Tibial nerve (tissue), 4 donors: Measurements from ENCODE around the gene GLRX2. TPM values are rescaled to one million over a fixed set of nuclear protein-coding genes. Genes with fewer than 3 reads are reported as not detected.
A peak's percentile ranks its signal among the peaks of the same experiment; 100 is the strongest.

Experiments
- DNase-seq, 2 donors: peaks; one replicate each; pipeline ENCODE4 v3.0.0-alpha.2; 2019; ENCODE audit warnings: low spot score in 2 of 2
- H3K27ac ChIP-seq, 4 donors: fragments of 200-600 bp; sonication (generic) in 3 of 4; one replicate each; pipeline ENCODE4 v1.5.1; 2017 to 2019; ENCODE audit warnings: mild to moderate bottlenecking in 1 of 4
- H3K27me3 ChIP-seq, 2 donors: fragments of 200-600 bp; sonication (generic) in 1 of 2; one replicate each; pipeline versions ENCODE4 v1.5.1 to v1.6.0; 2017 to 2019
- H3K36me3 ChIP-seq, 3 donors: fragments of 200-600 bp; sonication (generic); one replicate each; pipeline ENCODE4 v1.5.1; 2018 to 2019
- H3K4me1 ChIP-seq, 4 donors: fragments of 200-600 bp; sonication (generic) in 3 of 4; one replicate each; pipeline ENCODE4 v1.5.1; 2017 to 2019
- H3K4me3 ChIP-seq, 4 donors: fragments of 200-600 bp; sonication (generic) in 3 of 4; one replicate each; pipeline ENCODE4 v1.5.1; 2017 to 2019; ENCODE audit warnings: mild to moderate bottlenecking in 1 of 4, moderate library complexity in 1 of 4
- H3K9me3 ChIP-seq, 4 donors: fragments of 200-600 bp; sonication (generic) in 3 of 4; one replicate each; pipeline ENCODE4 v1.5.1; 2017 to 2019
- CTCF ChIP-seq, 5 experiments: fragments of 200-600 bp in 3 of 5; fragments of 450-650 bp in 2 of 5; sonication (generic) in 3 of 5; IDR thresholded peaks; one replicate each; pipeline ENCODE4 v1.5.1; 2016 to 2019; ENCODE audit warnings: antibody characterized with exemption in 5 of 5, mild to moderate bottlenecking in 3 of 5, moderate library complexity in 2 of 5
- EP300 ChIP-seq, 2 donors: sonication (generic); formaldehyde crosslinking; IDR thresholded peaks; one replicate each; pipeline ENCODE4 v1.6.1; 2017; ENCODE audit warnings: antibody characterized with exemption in 2 of 2, mild to moderate bottlenecking in 1 of 2
- POLR2A ChIP-seq, 2 donors: fragments of 450-650 bp; IDR thresholded peaks; one replicate each; pipeline ENCODE4 v1.6.1; 2017; ENCODE audit warnings: antibody characterized with exemption in 2 of 2, mild to moderate bottlenecking in 2 of 2, moderate library complexity in 2 of 2
- WGBS, 2 donors: methylation state at CpG; one replicate each; pipeline ENCODE4 v1.1.5; 2018; 5-methylcytosine and 5-hydroxymethylcytosine counted together
- total RNA-seq, 4 donors: library from RNA; depleted of rRNA; stranded (reverse); fragments of >200 nt; gene quantifications; one replicate each; pipeline ENCODE4 v1.1.0, GENCODE V29; 2016

GLRX2 gene
- total RNA-seq, 4 donors from 2014 or later: 3.9 to 8.3 (median 4.8) TPM

GRCh38 chr1:193110864-193111263 is 5.7 kb upstream of the GLRX2 start:
- peak overlapping the region in 2 of 4 donors; percentile 68 to 84 for H3K27ac ChIP-seq
- no peak for DNase-seq
- TF ChIP-seq EP300 (IDR thresholded peaks at IDR 0.05): no peak
- no peak for TF ChIP-seq POLR2A (IDR thresholded peaks at IDR 0.05)
- TF ChIP-seq CTCF (IDR thresholded peaks at IDR 0.05): no peak
- no peaks in the 10 kb centered on the region for H3K9me3 ChIP-seq
- no peaks in the 10 kb centered on the region for H3K27me3 ChIP-seq
- H3K4me3 ChIP-seq: no peak overlapping the region
- H3K4me1 ChIP-seq: peaks cover 0 to 15% (median 3%) of the 10 kb centered on the region in 4 donors
- no peaks in the 10 kb centered on the region for H3K36me3 ChIP-seq
- 74 to 79% methylated on average over 3 of the region's 3 CpGs for WGBS, 2 donors

- Histone ChIP-seq H3K27me3 (no peaks in the 10 kb centered on the region), H3K9me3 (no peaks in the 10 kb centered on the region), H3K36me3 (no peaks in the 10 kb centered on the region), H3K4me1 (peaks cover 0 to 19% (median 3%) of the 10 kb centered on the region in 4 donors), H3K27ac (peak overlapping the region in 2 of 4 donors; percentile 68 to 84), H3K4me3 (no peak overlapping the region)
- WGBS, 2 donors: 88 to 96% methylated on average over 1 of the region's 1 CpG
- TF ChIP-seq CTCF (IDR thresholded peaks at IDR 0.05) (no peak), EP300 (IDR thresholded peaks at IDR 0.05) (no peak), POLR2A (IDR thresholded peaks at IDR 0.05) (no peak)
- DNase-seq: no peak
These were observed 5.0 kb upstream of the GLRX2 start for GRCh38 chr1:193110246-193110645.

- 94 to 97% methylated on average over 1 of the region's 1 CpG for WGBS, 2 donors
- H3K27me3 ChIP-seq: no peaks in the 10 kb centered on the region
- H3K4me1 ChIP-seq: peaks cover 0 to 19% (median 3%) of the 10 kb centered on the region in 4 donors
- no peak overlapping the region for H3K4me3 ChIP-seq
- H3K36me3 ChIP-seq: no peaks in the 10 kb centered on the region
- H3K27ac ChIP-seq: no peak overlapping the region
- TF ChIP-seq POLR2A (IDR thresholded peaks at IDR 0.05) (no peak), CTCF (IDR thresholded peaks at IDR 0.05) (no peak), EP300 (IDR thresholded peaks at IDR 0.05) (no peak)
- DNase-seq: no peak
- H3K9me3 ChIP-seq: no peaks in the 10 kb centered on the region
These were observed 4.4 kb upstream of the GLRX2 start for GRCh38 chr1:193109619-193110018.

GRCh38 chr1:193108471-193108870 is 3.3 kb upstream of the GLRX2 start:
- Histone ChIP-seq H3K36me3 (no peaks in the 10 kb centered on the region), H3K27me3 (no peaks in the 10 kb centered on the region), H3K4me3 (no peak overlapping the region), H3K9me3 (no peaks in the 10 kb centered on the region), H3K27ac (no peak overlapping the region), H3K4me1 (peaks cover 0 to 27% (median 12%) of the 10 kb centered on the region in 4 donors)
- DNase-seq: no peak
- WGBS, 2 donors: 72 to 74% methylated on average over 3 of the region's 3 CpGs
- TF ChIP-seq EP300 (IDR thresholded peaks at IDR 0.05): no peak
- TF ChIP-seq CTCF (IDR thresholded peaks at IDR 0.05): no peak
- TF ChIP-seq POLR2A (IDR thresholded peaks at IDR 0.05): no peak

GRCh38 chr1:193105821-193106177 is 585 bp upstream of the GLRX2 start:
- peak overlapping the region; percentile 67 to 83 (median 75) for H3K4me3 ChIP-seq
- no peaks in the 10 kb centered on the region for H3K27me3 ChIP-seq
- peaks cover 0 to 31% (median 10%) of the 10 kb centered on the region in 4 donors for H3K4me1 ChIP-seq
- peak overlapping the region; percentile 85 to 96 (median 90) for H3K27ac ChIP-seq
- no peak for TF ChIP-seq EP300 (IDR thresholded peaks at IDR 0.05)
- TF ChIP-seq CTCF (IDR thresholded peaks at IDR 0.05): no peak
- no peak for TF ChIP-seq POLR2A (IDR thresholded peaks at IDR 0.05)
- whole genome bisulfite sequencing, 2 donors: 35 to 42% methylated on average over 4 of the region's 4 CpGs
- no peaks in the 10 kb centered on the region for H3K9me3 ChIP-seq
- no peak for DNase-seq
- H3K36me3 ChIP-seq: no peaks in the 10 kb centered on the region
